Body of pancreas (tissue), 4 donors: ENCODE data around the gene SLC24A4. TPM values are rescaled to one million over a fixed set of nuclear protein-coding genes. Genes with fewer than 3 reads are reported as not detected.

Source experiments
- ATAC-seq: fragments of 150-250 bp; one replicate; pipeline ENCODE4 v1.9.1; 2016
- DNase-seq, 4 donors: peaks; one replicate each; pipeline ENCODE4 v3.0.0-alpha.2; 2019
- H3K27ac ChIP-seq, 4 donors: fragments of 200-600 bp; sonication (generic); 1 replicate in 3 of 4; 2 replicates in 1 of 4; pipeline versions ENCODE4 v1.5.1 to v1.6.1; 2016 to 2019; ENCODE audit warnings: mild to moderate bottlenecking in 1 of 4, mixed read lengths in 1 of 4, moderate library complexity in 1 of 4
- H3K27me3 ChIP-seq, 2 donors: fragments of 200-600 bp; sonication (generic); one replicate each; pipeline ENCODE4 v1.6.0; 2016; ENCODE audit warnings: mild to moderate bottlenecking in 1 of 2
- H3K36me3 ChIP-seq, 2 donors: fragments of 200-600 bp; sonication (generic); replicated peaks in 1 of 2; 2 replicates each; pipeline ENCODE4 v1.5.1; 2016; ENCODE audit warnings: low read depth in 2 of 2; ENCODE audit not compliant: insufficient read depth in 1 of 2
- H3K4me1 ChIP-seq: fragments of 200-600 bp; sonication (generic); one replicate; pipeline ENCODE4 v1.6.0; 2016
- H3K4me3 ChIP-seq, 2 donors: fragments of 200-600 bp; sonication (generic); 1 replicate in 1 of 2; 2 replicates in 1 of 2; pipeline ENCODE4 v1.5.1; 2016 to 2019
- H3K9me3 ChIP-seq, 3 donors: fragments of 200-600 bp; sonication (generic); 1 replicate in 2 of 3; 2 replicates in 1 of 3; pipeline ENCODE4 v1.5.1; 2016
- POLR2A ChIP-seq, 3 donors: fragments of 450-650 bp; IDR thresholded peaks; one replicate each; pipeline ENCODE4 v1.6.1; 2016; ENCODE audit warnings: antibody characterized with exemption in 3 of 3, mild to moderate bottlenecking in 2 of 3
- WGBS, 2 donors: methylation state at CpG; one replicate each; pipeline ENCODE4 v1.1.5; 2017; 5-methylcytosine and 5-hydroxymethylcytosine counted together
- intact Hi-C: fragments of 100-400 bp; cut with DNase I; formaldehyde crosslinking; loops from one replicate; pipeline ENCODE4 v1.15.1; 2023
- total RNA-seq, 2 donors: library from RNA; depleted of rRNA; stranded (reverse); fragments of >200 nt; gene quantifications; one replicate each; pipeline ENCODE4 v1.1.0, GENCODE V29; 2016
- TF ChIP-seq, protein P1 (sequence below), 7 experiments: fragments of 450-650 bp in 4 of 7; fragments of 200-600 bp in 3 of 7; sonication (generic) in 3 of 7; IDR thresholded peaks; one replicate each; pipeline ENCODE4 v1.5.1; 2016 to 2019; ENCODE audit warnings: antibody characterized with exemption in 7 of 7

The SLC24A4 gene
- total RNA-seq, 2 donors from 2014 or later = 0.26 TPM; not detected in 1

DNA sequence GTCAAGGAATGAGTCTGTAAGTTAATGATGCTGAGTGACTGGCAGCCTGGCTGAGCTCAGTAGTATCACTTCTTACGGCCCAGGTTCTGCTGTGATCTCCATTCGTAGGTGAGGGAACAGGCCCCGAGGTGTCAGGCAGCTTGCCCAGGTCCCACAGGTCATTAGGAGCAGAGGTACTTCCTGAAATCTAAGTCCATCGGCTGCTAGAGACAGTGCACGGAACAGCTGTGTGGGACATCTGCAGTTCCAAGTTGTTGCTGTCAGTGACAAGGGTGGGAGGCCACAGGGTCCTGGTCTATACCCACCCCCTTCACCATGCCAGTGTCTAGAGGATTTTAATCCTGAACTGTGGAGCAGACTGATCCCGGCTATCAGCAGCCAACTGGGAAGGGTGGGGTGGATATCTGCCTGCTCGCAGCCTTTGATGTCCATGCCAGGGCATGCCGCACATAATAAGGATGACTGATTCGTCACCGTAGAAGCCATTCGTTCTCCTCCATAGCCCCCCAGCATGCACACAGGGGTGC is 108.3 kb downstream of the SLC24A4 start:
- TF ChIP-seq POLR2A (IDR thresholded peaks at IDR 0.05) = no peak
- TF ChIP-seq, protein P1, sequence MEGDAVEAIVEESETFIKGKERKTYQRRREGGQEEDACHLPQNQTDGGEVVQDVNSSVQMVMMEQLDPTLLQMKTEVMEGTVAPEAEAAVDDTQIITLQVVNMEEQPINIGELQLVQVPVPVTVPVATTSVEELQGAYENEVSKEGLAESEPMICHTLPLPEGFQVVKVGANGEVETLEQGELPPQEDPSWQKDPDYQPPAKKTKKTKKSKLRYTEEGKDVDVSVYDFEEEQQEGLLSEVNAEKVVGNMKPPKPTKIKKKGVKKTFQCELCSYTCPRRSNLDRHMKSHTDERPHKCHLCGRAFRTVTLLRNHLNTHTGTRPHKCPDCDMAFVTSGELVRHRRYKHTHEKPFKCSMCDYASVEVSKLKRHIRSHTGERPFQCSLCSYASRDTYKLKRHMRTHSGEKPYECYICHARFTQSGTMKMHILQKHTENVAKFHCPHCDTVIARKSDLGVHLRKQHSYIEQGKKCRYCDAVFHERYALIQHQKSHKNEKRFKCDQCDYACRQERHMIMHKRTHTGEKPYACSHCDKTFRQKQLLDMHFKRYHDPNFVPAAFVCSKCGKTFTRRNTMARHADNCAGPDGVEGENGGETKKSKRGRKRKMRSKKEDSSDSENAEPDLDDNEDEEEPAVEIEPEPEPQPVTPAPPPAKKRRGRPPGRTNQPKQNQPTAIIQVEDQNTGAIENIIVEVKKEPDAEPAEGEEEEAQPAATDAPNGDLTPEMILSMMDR (IDR thresholded peaks at IDR 0.05) = no peak
- Histone ChIP-seq H3K36me3 (no peaks in the 10 kb centered on the region), H3K27me3 (no peaks in the 10 kb centered on the region), H3K27ac (no peak overlapping the region), H3K4me1 (no peaks in the 10 kb centered on the region), H3K9me3 (no peaks in the 10 kb centered on the region), H3K4me3 (no peak overlapping the region)
- intact Hi-C loops = no loop called here
- no peak for DNase-seq
- ATAC-seq = no peak
- WGBS, 2 donors = 50 to 55% methylated on average over 10 to 11 of the region's 11 CpGs

DNA sequence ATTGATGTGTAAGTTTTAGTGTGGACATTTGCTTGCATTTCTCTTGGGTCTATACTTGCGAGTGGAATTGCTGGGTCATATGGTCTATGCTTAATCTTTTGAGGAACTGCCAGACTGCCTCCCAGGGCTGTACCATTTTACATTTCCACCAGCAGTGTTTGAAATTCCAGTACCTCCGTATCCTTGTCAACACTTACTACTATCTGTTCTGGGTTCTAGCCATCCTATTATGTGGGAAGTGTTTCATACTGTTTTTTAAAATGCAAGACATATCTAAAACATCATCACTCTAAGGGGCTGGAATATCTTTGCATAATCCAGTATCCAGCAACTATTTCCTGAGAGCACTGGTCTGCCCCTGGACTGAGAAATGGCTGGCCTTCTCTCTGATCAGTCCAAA is 110.4 kb downstream of the SLC24A4 start:
- Histone ChIP-seq H3K4me3 (no peak overlapping the region), H3K4me1 (no peaks in the 10 kb centered on the region), H3K36me3 (no peaks in the 10 kb centered on the region), H3K9me3 (no peaks in the 10 kb centered on the region), H3K27me3 (no peaks in the 10 kb centered on the region), H3K27ac (no peak overlapping the region)
- 88 to 100% methylated on average over 2 of the region's 2 CpGs for WGBS, 2 donors
- intact Hi-C loops = no loop called here
- TF ChIP-seq, protein P1 (IDR thresholded peaks at IDR 0.05) = no peak
- no peak for TF ChIP-seq POLR2A (IDR thresholded peaks at IDR 0.05)
- ATAC-seq = no peak
- no peak for DNase-seq

- Histone ChIP-seq H3K9me3 (no peaks in the 10 kb centered on the region), H3K27me3 (no peaks in the 10 kb centered on the region), H3K4me1 (no peaks in the 10 kb centered on the region), H3K27ac (no peak overlapping the region), H3K36me3 (no peaks in the 10 kb centered on the region), H3K4me3 (no peak overlapping the region)
- DNase-seq (no peak), ATAC-seq (no peak)
- intact Hi-C loops = no loop called here
- TF ChIP-seq, protein P1 (IDR thresholded peaks at IDR 0.05) = no peak
Observed at GRCh38 chr14:92435154-92435553, 112.2 kb downstream of the SLC24A4 start.

GRCh38 chr14:92436115-92436776 is 113.3 kb downstream of the SLC24A4 start:
- H3K9me3 ChIP-seq = no peaks in the 10 kb centered on the region
- ATAC-seq = no peak
- no peak overlapping the region for H3K4me3 ChIP-seq
- H3K27me3 ChIP-seq = no peaks in the 10 kb centered on the region
- no peak for DNase-seq
- TF ChIP-seq POLR2A (IDR thresholded peaks at IDR 0.05) = no peak
- TF ChIP-seq, protein P1 (IDR thresholded peaks at IDR 0.05) = no peak
- no peak overlapping the region for H3K27ac ChIP-seq
- 53 to 59% methylated on average over 10 of the region's 10 CpGs for WGBS, 2 donors
- no peaks in the 10 kb centered on the region for H3K36me3 ChIP-seq
- no peaks in the 10 kb centered on the region for H3K4me1 ChIP-seq
- intact Hi-C loops = no loop called here

- no peaks in the 10 kb centered on the region for H3K36me3 ChIP-seq
- 53 to 61% methylated on average over 5 of the region's 5 CpGs for WGBS, 2 donors
- H3K27ac ChIP-seq = no peak overlapping the region
- no peaks in the 10 kb centered on the region for H3K27me3 ChIP-seq
- no peaks in the 10 kb centered on the region for H3K9me3 ChIP-seq
- DNase-seq = no peak
- intact Hi-C loops = no loop called here
- no peak overlapping the region for H3K4me3 ChIP-seq
- H3K4me1 ChIP-seq = no peaks in the 10 kb centered on the region
- TF ChIP-seq, protein P1 (IDR thresholded peaks at IDR 0.05) = no peak
- no peak for TF ChIP-seq POLR2A (IDR thresholded peaks at IDR 0.05)
- ATAC-seq = no peak
Observed at GRCh38 chr14:92437309-92437708, 114.3 kb downstream of the SLC24A4 start.
